ENCODE data around the gene CLMP.

GRCh38 chr11:123231256-123231655 lies 36.2 kb upstream of the CLMP start:
- TF ChIP-seq CTCF (optimal IDR thresholded peaks at IDR 0.05 in 1 of 3, IDR thresholded peaks at IDR 0.05 in 1 of 3, conservative IDR thresholded peaks at IDR 0.05 in 1 of 3; ENCODE audit: extremely low read depth in 1 of 3, insufficient read depth in 2 of 3, low read length in 3 of 3): no peak
- TF ChIP-seq EZH2 (IDR thresholded peaks at IDR 0.05; ENCODE audit: low read length): no peak

Data from keratinocyte (primary cell).